Psoas muscle (tissue), 8 donors: ENCODE measurements around the gene ERC2. TPM values are rescaled to one million over a fixed set of nuclear protein-coding genes. Genes with fewer than 3 reads are reported as not detected.

Experiments
- ATAC-seq, 4 donors: fragments of 200-7000 bp; cut with Tn5 transposase; one replicate each; pipeline ENCODE4 v1.9.1; 2020; ENCODE audit warnings: moderate library complexity in 3 of 4, mild to moderate bottlenecking in 2 of 4
- DNase-seq, 2 donors: peaks; one replicate each; pipeline ENCODE4 v3.0.0-alpha.2; 2020
- H3K27ac ChIP-seq: fragments of 200-600 bp; one replicate; pipeline ENCODE4 v1.8.0; 2022
- H3K27me3 ChIP-seq, 3 donors: fragments of 200-600 bp in 1 of 3; one replicate each; pipeline versions ENCODE4 v1.6.1 to v1.8.0; 2013 to 2022; ENCODE audit warnings: low read length in 2 of 3, mild to moderate bottlenecking in 2 of 3, moderate library complexity in 1 of 3; ENCODE audit not compliant: insufficient read depth in 3 of 3
- H3K36me3 ChIP-seq, 2 donors: fragments of 200-600 bp in 1 of 2; one replicate each; pipeline versions ENCODE4 v1.6.1 to v1.8.0; 2013 to 2022; ENCODE audit warnings: low read depth in 1 of 2, mild to moderate bottlenecking in 1 of 2, moderate library complexity in 1 of 2; ENCODE audit not compliant: insufficient read depth in 1 of 2
- H3K4me1 ChIP-seq: fragments of 200-600 bp; one replicate; pipeline ENCODE4 v1.8.0; 2022
- H3K4me3 ChIP-seq: fragments of 200-600 bp; one replicate; pipeline ENCODE4 v1.8.0; 2022; ENCODE audit warnings: mild to moderate bottlenecking
- H3K9me3 ChIP-seq: fragments of 200-600 bp; one replicate; pipeline ENCODE4 v1.8.0; 2022
- CTCF ChIP-seq: fragments of 200-600 bp; IDR thresholded peaks from one replicate; pipeline ENCODE4 v1.8.0; 2022; ENCODE audit warnings: antibody characterized with exemption
- whole genome bisulfite sequencing, 3 donors: extraction: QIAGEN DNeasy Blood & Tissue Kit; methylation state at CpG; one replicate each; pipeline versions ENCODE4 v1.1.6 to v1.1.7; 2013; 5-methylcytosine and 5-hydroxymethylcytosine counted together
- intact Hi-C, 2 donors: fragments of 100-400 bp; cut with DNase I; formaldehyde crosslinking; loops; one replicate each; pipeline versions ENCODE4 v1.11.0 to v1.14.2; 2022
- polyA plus RNA-seq, 3 donors: library from polyadenylated mRNA; stranded (reverse); fragments of 200-250 nt; gene quantifications; one replicate each; pipeline ENCODE4 v1.2.3, GENCODE V29; 2013
- total RNA-seq, 4 donors: library from RNA; stranded (reverse); fragmentation: NEBNext Ultra II Directional in 2 of 4; extraction: Animal tissue kit (Norgen Biotek cat#: 25700) in 2 of 4; gene quantifications; one replicate each; pipeline versions ENCODE4 v1.2.1 to v1.2.4, GENCODE V29; 2021 to 2023
- donor health status: healthy with polysubstance abuse.
- donor health status: DM: no; HTN: no; CAD: no; lungs with moderate emphysema.
- donor health status: Bipolar disorder and iron deficiency.
- donor health status: healthy.
- donor health status: DM: yes; HTN: yes; CAD: no.
- donor health status: DM: no; HTN: no; CAD: no.
- donor health status: DM: no; HTN: no; CAD: no.
- donor health status: DM: yes; HTN: yes; CAD: no.

The ERC2 gene
- total and polyA plus RNA-seq, 7 donors: 0.04 to 0.15 TPM; not detected in 5

- H3K36me3 ChIP-seq: no peaks in the 10 kb centered on the region
- no peak overlapping the region for H3K27ac ChIP-seq
- no peaks in the 10 kb centered on the region for H3K4me1 ChIP-seq
- no peaks in the 10 kb centered on the region for H3K27me3 ChIP-seq
- DNase-seq: no peak
- intact Hi-C loops: no loop called here
- no peak for ATAC-seq
- WGBS, 3 donors: 35 to 47% (median 40%) methylated on average over 2 of the region's 2 CpGs
- no peaks in the 10 kb centered on the region for H3K9me3 ChIP-seq
- H3K4me3 ChIP-seq: no peak overlapping the region
- TF ChIP-seq CTCF: no peak
Measured at GRCh38 chr3:56342475-56342874, 125.8 kb downstream of the ERC2 start.

- Histone ChIP-seq H3K4me1 (no peaks in the 10 kb centered on the region), H3K27me3 (no peaks in the 10 kb centered on the region), H3K4me3 (no peak overlapping the region), H3K27ac (no peak overlapping the region), H3K9me3 (no peaks in the 10 kb centered on the region), H3K36me3 (no peaks in the 10 kb centered on the region)
- intact Hi-C loops: loop anchor here in 1 of 2 donors (2.0 kb wide), 1 partner anchor 155 kb away; no protein-coding TSS in a partner anchor
- WGBS, 3 donors: 44 to 46% (median 46%) methylated on average over 4 of the region's 4 CpGs
- TF ChIP-seq CTCF: no peak
- DNase-seq (no peak), ATAC-seq (no peak)
Measured at GRCh38 chr3:56339671-56340070, 128.6 kb downstream of the ERC2 start.

- TF ChIP-seq CTCF: no peak
- H3K4me3 ChIP-seq: no peak overlapping the region
- 80 to 85% (median 82%) methylated on average over 2 of the region's 2 CpGs for WGBS, 3 donors
- ATAC-seq (no peak), DNase-seq (no peak)
- no peaks in the 10 kb centered on the region for H3K36me3 ChIP-seq
- H3K4me1 ChIP-seq: no peaks in the 10 kb centered on the region
- H3K27ac ChIP-seq: no peak overlapping the region
- H3K9me3 ChIP-seq: no peaks in the 10 kb centered on the region
- H3K27me3 ChIP-seq: no peaks in the 10 kb centered on the region
- intact Hi-C loops: no loop called here
Measured at GRCh38 chr3:56339244-56339643, 129.0 kb downstream of the ERC2 start.

- no peaks in the 10 kb centered on the region for H3K4me1 ChIP-seq
- H3K27me3 ChIP-seq: no peaks in the 10 kb centered on the region
- 91 to 95% (median 94%) methylated on average over 4 of the region's 4 CpGs for WGBS, 3 donors
- TF ChIP-seq CTCF: no peak
- no peak for ATAC-seq
- no peak overlapping the region for H3K4me3 ChIP-seq
- no peaks in the 10 kb centered on the region for H3K36me3 ChIP-seq
- H3K27ac ChIP-seq: no peak overlapping the region
- intact Hi-C loops: no loop called here
- no peak for DNase-seq
- no peaks in the 10 kb centered on the region for H3K9me3 ChIP-seq
Measured at GRCh38 chr3:56336023-56336422, 132.2 kb downstream of the ERC2 start.

GRCh38 chr3:56324473-56324872, 143.8 kb downstream of the ERC2 start:
- Histone ChIP-seq H3K27me3 (no peaks in the 10 kb centered on the region), H3K36me3 (no peaks in the 10 kb centered on the region), H3K4me1 (no peaks in the 10 kb centered on the region), H3K9me3 (no peaks in the 10 kb centered on the region), H3K4me3 (no peak overlapping the region), H3K27ac (no peak overlapping the region)
- DNase-seq: no peak
- WGBS, 3 donors: 84 to 90% (median 85%) methylated on average over 3 of the region's 3 CpGs
- no peak for ATAC-seq
- TF ChIP-seq CTCF: no peak
- intact Hi-C loops: no loop called here
